Pancreas (tissue), 10 donors: ENCODE measurements around the gene SIK2. TPM values are rescaled to one million over a fixed set of nuclear protein-coding genes. Genes with fewer than 3 reads are reported as not detected.
A peak's percentile ranks its signal among the peaks of the same experiment; 100 is the strongest.
"Not testable (repeated sequence)": the region's sequence is repeated elsewhere in the genome, so short reads cannot be mapped to it uniquely, and the experiment has no call there.

Experiments
- ATAC-seq, 4 donors: fragments of 200-7000 bp; cut with Tn5 transposase; one replicate each; pipeline versions ENCODE4 v1.8.0 to v1.9.1; 2020; ENCODE audit warnings: mild to moderate bottlenecking in 4 of 4, moderate library complexity in 4 of 4
- DNase-seq, 6 donors: peaks; one replicate each; pipeline ENCODE4 v3.0.0-alpha.2; 2020
- FAIRE-seq: peaks from 2 replicates; lab custom pipeline; 2012; peaks lifted over from hg19 to GRCh38; lab: Jason Lieb, UNC
- H3K27ac ChIP-seq, 4 donors: fragments of 200-600 bp; sonication (generic); 1 replicate in 3 of 4; 2 replicates in 1 of 4; pipeline versions ENCODE4 v1.5.0 to v1.8.0; 2020
- H3K27me3 ChIP-seq, 4 donors: fragments of 200-600 bp; one replicate each; pipeline ENCODE4 v1.8.0; 2021
- H3K36me3 ChIP-seq, 3 donors: fragments of 200-600 bp; sonication (generic) in 1 of 3; one replicate each; pipeline versions ENCODE4 v1.5.0 to v1.8.0; 2020 to 2021
- H3K4me1 ChIP-seq, 3 donors: fragments of 200-600 bp; one replicate each; pipeline ENCODE4 v1.8.0; 2021
- H3K4me3 ChIP-seq, 4 donors: fragments of 200-600 bp; sonication (generic) in 2 of 4; one replicate each; pipeline versions ENCODE4 v1.5.0 to v1.8.0; 2020 to 2021
- H3K9me3 ChIP-seq, 4 donors: fragments of 200-600 bp; one replicate each; pipeline ENCODE4 v1.8.0; 2021
- WGBS, 2 donors: extraction: QIAGEN DNeasy Blood & Tissue Kit; methylation state at CpG; one replicate each; pipeline ENCODE4 v1.1.7; 2013; 5-methylcytosine and 5-hydroxymethylcytosine counted together
- intact Hi-C, 3 donors: fragments of 100-400 bp; cut with DNase I; formaldehyde crosslinking; loops; one replicate each; pipeline versions ENCODE4 v1.11.1 to v1.14.2; 2022
- polyA plus RNA-seq, 2 donors: library from polyadenylated mRNA; stranded (reverse); fragments of 200-250 nt; gene quantifications; one replicate each; pipeline ENCODE4 v1.2.3, GENCODE V29; 2013
- total RNA-seq, 6 donors: library from RNA; stranded (reverse); fragmentation: NEBNext Ultra II Directional in 4 of 6; extraction: Animal tissue kit (Norgen Biotek cat#: 25700) in 4 of 6; gene quantifications; one replicate each; pipeline versions ENCODE4 v1.2.1 to v1.2.4, GENCODE V29; 2021 to 2023
- TF ChIP-seq, protein P1 (sequence below), 4 donors: fragments of 200-600 bp; sonication (generic) in 3 of 4; IDR thresholded peaks; one replicate each; pipeline versions ENCODE4 v1.5.0 to v1.8.0; 2021; ENCODE audit warnings: antibody characterized with exemption in 4 of 4
- donor health status: healthy with polysubstance abuse.
- donor health status: DM: no; HTN: no; CAD: no; lungs with moderate emphysema.
- donor health status: DM: no; HTN: no; CAD: no.
- donor health status: control.
- donor health status: control.
- donor health status: Bipolar disorder and iron deficiency.
- donor health status: DM: yes; HTN: yes; CAD: no.
- donor health status: DM: no; HTN: no; CAD: no.
- donor health status: DM: no; HTN: no; CAD: no.
- donor health status: DM: yes; HTN: yes; CAD: no.

The SIK2 gene
- total and polyA plus RNA-seq, 8 donors = 4.7 to 24.7 (median 17.5) TPM

DNA sequence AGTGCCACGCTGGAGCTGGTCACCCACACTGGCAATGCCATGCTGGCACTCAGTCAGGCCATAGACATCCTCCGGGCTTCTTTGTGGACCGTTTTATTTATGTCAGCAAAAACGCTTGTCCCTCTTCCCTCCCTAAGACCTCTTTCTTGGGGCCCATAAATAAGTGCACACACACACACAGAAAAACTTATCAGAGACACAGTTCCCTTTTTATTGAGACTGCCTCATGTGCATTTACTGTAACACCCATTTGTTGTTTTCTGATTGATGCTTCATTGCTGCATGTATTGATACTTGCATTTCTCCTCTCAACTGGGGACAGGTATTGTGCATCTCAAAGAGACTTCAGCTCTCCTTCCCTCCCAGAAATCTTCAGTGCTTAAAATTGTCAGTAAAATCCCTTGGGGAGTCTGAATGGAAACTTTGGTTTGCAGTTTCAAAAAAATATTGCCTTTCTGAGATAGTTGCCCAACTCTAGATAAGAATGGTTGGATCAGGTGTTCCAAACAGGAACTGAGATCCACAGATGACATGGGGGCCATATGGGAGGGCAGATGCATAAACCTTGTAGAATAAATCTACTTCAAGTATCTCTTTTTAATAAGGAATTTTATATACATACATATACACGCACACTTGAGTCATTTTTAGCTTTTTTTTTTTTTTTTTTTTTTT is 113.0 kb downstream of the SIK2 start:
- Histone ChIP-seq H3K4me1 (peaks cover 6 to 12% (median 10%) of the 10 kb centered on the region in 3 donors), H3K36me3 (peaks cover 0 to 18% (median 10%) of the 10 kb centered on the region in 3 donors), H3K4me3 (no peak overlapping the region), H3K27ac (no peak overlapping the region), H3K27me3 (no peaks in the 10 kb centered on the region), H3K9me3 (no peaks in the 10 kb centered on the region)
- ATAC-seq = no peak
- intact Hi-C loops = no loop called here
- no peak for FAIRE-seq
- DNase-seq = no peak
- TF ChIP-seq, protein P1, sequence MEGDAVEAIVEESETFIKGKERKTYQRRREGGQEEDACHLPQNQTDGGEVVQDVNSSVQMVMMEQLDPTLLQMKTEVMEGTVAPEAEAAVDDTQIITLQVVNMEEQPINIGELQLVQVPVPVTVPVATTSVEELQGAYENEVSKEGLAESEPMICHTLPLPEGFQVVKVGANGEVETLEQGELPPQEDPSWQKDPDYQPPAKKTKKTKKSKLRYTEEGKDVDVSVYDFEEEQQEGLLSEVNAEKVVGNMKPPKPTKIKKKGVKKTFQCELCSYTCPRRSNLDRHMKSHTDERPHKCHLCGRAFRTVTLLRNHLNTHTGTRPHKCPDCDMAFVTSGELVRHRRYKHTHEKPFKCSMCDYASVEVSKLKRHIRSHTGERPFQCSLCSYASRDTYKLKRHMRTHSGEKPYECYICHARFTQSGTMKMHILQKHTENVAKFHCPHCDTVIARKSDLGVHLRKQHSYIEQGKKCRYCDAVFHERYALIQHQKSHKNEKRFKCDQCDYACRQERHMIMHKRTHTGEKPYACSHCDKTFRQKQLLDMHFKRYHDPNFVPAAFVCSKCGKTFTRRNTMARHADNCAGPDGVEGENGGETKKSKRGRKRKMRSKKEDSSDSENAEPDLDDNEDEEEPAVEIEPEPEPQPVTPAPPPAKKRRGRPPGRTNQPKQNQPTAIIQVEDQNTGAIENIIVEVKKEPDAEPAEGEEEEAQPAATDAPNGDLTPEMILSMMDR (IDR thresholded peaks at IDR 0.05) = no peak
- 84 to 87% methylated on average over 5 of the region's 5 CpGs for WGBS, 2 donors

DNA sequence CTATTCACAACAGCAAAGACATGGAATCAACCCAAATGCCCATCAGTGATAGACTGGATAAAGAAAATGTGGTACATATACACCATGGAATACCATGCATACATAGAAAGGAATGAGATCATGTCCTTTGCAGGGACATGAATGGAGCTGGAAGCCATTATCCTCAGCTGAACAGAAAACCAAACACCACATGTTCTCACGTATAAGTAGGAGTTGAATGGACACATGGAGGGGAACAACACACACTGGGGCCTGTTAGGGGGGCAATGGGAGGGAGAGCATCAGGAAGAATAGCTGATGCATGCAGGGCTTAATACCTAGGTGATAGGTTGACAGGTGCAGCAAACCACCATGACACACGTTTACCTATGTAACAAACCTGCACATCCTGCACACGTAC is 115.4 kb downstream of the SIK2 start:
- H3K4me3 ChIP-seq, ATAC-seq, H3K27ac ChIP-seq, intact Hi-C loops, FAIRE-seq, H3K27me3 ChIP-seq, H3K9me3 ChIP-seq, DNase-seq: not testable (repeated sequence)
- Histone ChIP-seq H3K4me1 (peaks cover 6 to 12% (median 10%) of the 10 kb centered on the region in 3 donors), H3K36me3 (peaks cover 0 to 36% (median 19%) of the 10 kb centered on the region in 3 donors)
- 90% methylated on average over 3 of the region's 3 CpGs for WGBS, 2 donors

DNA sequence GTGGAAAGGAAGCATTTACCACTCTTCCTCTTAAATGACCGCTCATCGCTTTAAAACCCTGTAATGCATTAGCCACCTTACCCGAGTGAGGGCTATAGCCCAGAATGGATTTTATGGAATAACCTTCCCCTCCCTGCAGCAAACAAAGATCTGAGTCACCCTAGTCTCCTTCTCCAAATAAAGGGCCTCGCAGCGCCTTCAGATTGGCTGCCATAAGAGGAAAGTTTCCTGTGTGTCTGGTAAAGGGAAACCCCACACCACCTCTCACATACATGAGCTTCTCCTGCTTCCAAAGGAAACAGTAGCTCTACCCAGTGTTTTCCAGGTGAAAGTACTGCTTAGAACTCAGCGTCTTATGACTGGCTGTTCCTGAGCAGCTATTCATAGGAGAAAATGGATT is 116.2 kb downstream of the SIK2 start:
- peaks cover 0 to 39% (median 21%) of the 10 kb centered on the region in 3 donors for H3K36me3 ChIP-seq
- H3K4me3 ChIP-seq = no peak overlapping the region
- DNase-seq (peak in 2 of 6 donors; percentile 41 to 56), FAIRE-seq (no peak), ATAC-seq (peak; percentile 76 to 90 (median 82))
- intact Hi-C loops = no loop called here
- H3K9me3 ChIP-seq = no peaks in the 10 kb centered on the region
- H3K27ac ChIP-seq = peak overlapping the region in 2 of 4 donors; percentile 51 to 68
- 62 to 65% methylated on average over 6 of the region's 6 CpGs for WGBS, 2 donors
- no peaks in the 10 kb centered on the region for H3K27me3 ChIP-seq
- TF ChIP-seq, protein P1 (IDR thresholded peaks at IDR 0.05) = no peak
- peaks cover 6 to 12% (median 10%) of the 10 kb centered on the region in 3 donors for H3K4me1 ChIP-seq

DNA sequence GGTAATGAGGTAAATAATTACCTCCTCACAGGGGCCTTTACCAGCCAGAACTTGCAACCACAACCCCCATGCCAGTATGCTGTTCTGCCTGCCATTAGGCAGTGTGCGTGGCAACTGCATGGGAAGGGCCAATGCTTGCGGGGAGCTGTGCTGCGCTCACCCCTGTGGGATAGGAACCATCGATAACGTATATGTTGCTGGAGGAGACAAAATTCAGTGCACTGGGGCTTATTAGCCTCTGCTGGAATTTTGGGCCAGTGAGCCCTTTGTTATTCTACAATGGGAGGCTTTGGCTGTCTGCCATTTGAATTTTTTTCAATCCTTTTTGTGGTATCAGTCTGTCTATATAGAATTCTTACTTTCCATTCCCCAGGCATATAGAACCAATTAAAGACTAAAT is 116.6 kb downstream of the SIK2 start:
- DNase-seq = no peak
- Histone ChIP-seq H3K9me3 (no peaks in the 10 kb centered on the region), H3K27ac (peak overlapping the region in 2 of 4 donors; percentile 51 to 68), H3K27me3 (no peaks in the 10 kb centered on the region), H3K4me3 (no peak overlapping the region), H3K4me1 (peaks cover 6 to 12% (median 10%) of the 10 kb centered on the region in 3 donors), H3K36me3 (peaks cover 0 to 40% (median 23%) of the 10 kb centered on the region in 3 donors)
- intact Hi-C loops = no loop called here
- TF ChIP-seq, protein P1 (IDR thresholded peaks at IDR 0.05) = no peak
- ATAC-seq = peak in 2 of 4 donors; percentile 8 to 11
- no peak for FAIRE-seq
- 92 to 94% methylated on average over 5 of the region's 5 CpGs for WGBS, 2 donors

DNA sequence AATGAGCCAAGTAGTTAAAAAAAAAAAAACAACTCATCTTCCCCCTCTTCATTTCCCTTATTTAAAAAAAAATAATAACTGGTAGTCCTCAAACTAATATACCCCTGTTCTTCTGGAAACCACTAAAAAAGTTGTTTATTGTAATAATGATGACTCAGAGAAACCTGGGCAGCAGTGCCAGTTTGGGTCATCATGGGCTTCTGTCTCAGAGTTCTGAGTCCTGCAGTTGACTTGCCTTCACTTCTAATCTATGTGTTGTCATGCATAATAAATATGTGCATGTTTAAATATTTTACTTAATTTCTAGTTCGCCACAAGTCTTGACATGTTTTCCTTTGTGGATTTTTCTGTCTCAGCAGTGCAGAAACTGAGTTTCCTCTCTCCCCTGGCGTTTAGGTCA is 117.1 kb downstream of the SIK2 start:
- ATAC-seq = no peak
- Histone ChIP-seq H3K4me1 (peaks cover 6 to 12% (median 10%) of the 10 kb centered on the region in 3 donors), H3K27me3 (no peaks in the 10 kb centered on the region), H3K27ac (no peak overlapping the region), H3K9me3 (no peaks in the 10 kb centered on the region), H3K4me3 (no peak overlapping the region), H3K36me3 (peaks cover 0 to 40% (median 26%) of the 10 kb centered on the region in 3 donors)
- 91 to 95% methylated on average over 2 of the region's 2 CpGs for WGBS, 2 donors
- no peak for FAIRE-seq
- TF ChIP-seq, protein P1 (IDR thresholded peaks at IDR 0.05) = no peak
- intact Hi-C loops = no loop called here
- DNase-seq = no peak
